ENCODE results near the gene PACSIN1. TPM values are rescaled to one million over a fixed set of nuclear protein-coding genes. Genes with fewer than 3 reads are reported as not detected.

Gene PACSIN1
- total and polyA plus RNA-seq, 2 donors (not counting 3 experiments of a cell fraction or from before 2014, with no cell fraction given) = 0.03 TPM; not detected in 1

DNA sequence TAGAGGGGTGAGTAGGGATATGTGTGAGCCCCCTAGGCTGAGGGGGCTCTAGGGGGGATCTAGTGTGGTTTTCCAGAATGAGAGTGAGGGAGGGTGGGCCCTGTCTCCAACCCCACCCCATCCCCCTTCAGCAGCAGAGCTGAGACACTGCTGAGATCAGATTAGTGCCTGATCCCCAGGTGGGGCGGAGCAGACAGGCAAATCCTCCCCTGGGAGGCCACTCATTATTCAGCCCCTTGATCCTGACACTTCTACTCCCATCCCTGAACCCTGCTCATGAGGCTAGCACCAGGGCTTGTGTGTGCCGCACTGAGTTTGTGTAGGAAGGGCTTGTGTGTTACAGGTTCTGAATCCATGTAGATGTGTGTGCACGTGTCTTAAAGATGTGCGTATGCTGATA lies 47.8 kb downstream of the PACSIN1 start:
- TF ChIP-seq, protein P1, sequence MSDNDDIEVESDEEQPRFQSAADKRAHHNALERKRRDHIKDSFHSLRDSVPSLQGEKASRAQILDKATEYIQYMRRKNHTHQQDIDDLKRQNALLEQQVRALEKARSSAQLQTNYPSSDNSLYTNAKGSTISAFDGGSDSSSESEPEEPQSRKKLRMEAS (IDR thresholded peaks at IDR 0.05; ENCODE audit: insufficient read depth, insufficient read length) = no peak
- no peak for TF ChIP-seq POLR2AphosphoS5 (IDR thresholded peaks at IDR 0.05; ENCODE audit: insufficient read depth, low read depth, low read length)
- TF ChIP-seq POLR2A (IDR thresholded peaks at IDR 0.05; ENCODE audit: low read depth, low read length) = no peak
- TF ChIP-seq EZH2 (IDR thresholded peaks at IDR 0.05; ENCODE audit: borderline replicate concordance, low read depth, low read length, severe bottlenecking) = no peak
- TF ChIP-seq JUN (IDR thresholded peaks at IDR 0.05; ENCODE audit: borderline replicate concordance, insufficient read depth, insufficient read length, low read depth) = no peak
- no peak for TF ChIP-seq GATA2 (IDR thresholded peaks at IDR 0.05; ENCODE audit: insufficient read depth, insufficient read length, low read depth, low read length)
- TF ChIP-seq FOS (IDR thresholded peaks at IDR 0.05; ENCODE audit: borderline replicate concordance, insufficient read depth, low read length) = no peak
- TF ChIP-seq, protein P2, sequence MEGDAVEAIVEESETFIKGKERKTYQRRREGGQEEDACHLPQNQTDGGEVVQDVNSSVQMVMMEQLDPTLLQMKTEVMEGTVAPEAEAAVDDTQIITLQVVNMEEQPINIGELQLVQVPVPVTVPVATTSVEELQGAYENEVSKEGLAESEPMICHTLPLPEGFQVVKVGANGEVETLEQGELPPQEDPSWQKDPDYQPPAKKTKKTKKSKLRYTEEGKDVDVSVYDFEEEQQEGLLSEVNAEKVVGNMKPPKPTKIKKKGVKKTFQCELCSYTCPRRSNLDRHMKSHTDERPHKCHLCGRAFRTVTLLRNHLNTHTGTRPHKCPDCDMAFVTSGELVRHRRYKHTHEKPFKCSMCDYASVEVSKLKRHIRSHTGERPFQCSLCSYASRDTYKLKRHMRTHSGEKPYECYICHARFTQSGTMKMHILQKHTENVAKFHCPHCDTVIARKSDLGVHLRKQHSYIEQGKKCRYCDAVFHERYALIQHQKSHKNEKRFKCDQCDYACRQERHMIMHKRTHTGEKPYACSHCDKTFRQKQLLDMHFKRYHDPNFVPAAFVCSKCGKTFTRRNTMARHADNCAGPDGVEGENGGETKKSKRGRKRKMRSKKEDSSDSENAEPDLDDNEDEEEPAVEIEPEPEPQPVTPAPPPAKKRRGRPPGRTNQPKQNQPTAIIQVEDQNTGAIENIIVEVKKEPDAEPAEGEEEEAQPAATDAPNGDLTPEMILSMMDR (IDR thresholded peaks at IDR 0.05; ENCODE audit: extremely low read depth in 1 of 2, insufficient read depth in 1 of 2, low read depth in 1 of 2, low read length in 2 of 2) = no peak
- no peak for TF ChIP-seq MYC (IDR thresholded peaks at IDR 0.05; ENCODE audit: low read depth, low read length)
- Histone ChIP-seq H4K20me1 (replicated peaks; ENCODE audit: control insufficient read depth, extremely low read depth, insufficient read depth, low read length) (no peaks in the 10 kb centered on the region), H3K27me3 (ENCODE audit: control insufficient read depth in 2 of 2, insufficient read depth in 2 of 2, low read length in 2 of 2) (peaks cover 15 to 18% of the 10 kb centered on the region in 2 experiments), H3K9ac (replicated peaks; ENCODE audit: extremely low read depth, insufficient read depth, low read length) (no peak overlapping the region), H2AFZ (ENCODE audit: low read depth, low read length) (no peak overlapping the region), H3K27ac (ENCODE audit: insufficient read depth, low read depth, low read length) (no peak overlapping the region), H3K4me2 (ENCODE audit: insufficient read depth, low read length) (no peak overlapping the region), H3K9me3 (replicated peaks; ENCODE audit: control insufficient read depth, insufficient read depth, low read length) (no peaks in the 10 kb centered on the region), H3K4me3 (replicated peaks in 1 of 3; ENCODE audit: insufficient read depth in 1 of 3, low read depth in 1 of 3, low read length in 3 of 3) (no peak overlapping the region), H3K79me2 (ENCODE audit: control insufficient read depth, insufficient read depth, low read length) (no peaks in the 10 kb centered on the region), H3K9me1 (replicated peaks; ENCODE audit: control insufficient read depth, extremely low read depth, insufficient read depth, low read length) (no peaks in the 10 kb centered on the region), H3K4me1 (ENCODE audit: control insufficient read depth, extremely low read depth, insufficient read depth, low read length) (no peaks in the 10 kb centered on the region), H3K36me3 (ENCODE audit: control insufficient read depth in 2 of 2, extremely low read depth in 1 of 2, insufficient read depth in 2 of 2, low read length in 2 of 2) (no peaks in the 10 kb centered on the region)
- ChIA-PET POLR2A (no interaction called here), CTCF (no interaction called here)
- BruUV-seq (replicated peaks) = no TSS peak
- DNase-seq (ENCODE audit: low read depth, low spot score) = no peak
- FAIRE-seq = no peak
- dilution Hi-C loops (cut with MboI; ENCODE audit: extremely low pct_ligation_motif_present, low sequenced_read_pairs) = no loop called here
- intact Hi-C loops (cut with micrococcal nuclease) = no loop called here

Data from endothelial cell of umbilical vein (primary cell).